Erythroblast (primary cell): ENCODE results near the gene SCNN1B.

Source experiments
- GATA1 ChIP-seq: IDR thresholded peaks from 2 replicates; pipeline ENCODE4 v1.6.1; 2011; ENCODE audit warnings: low read depth, mild to moderate bottlenecking, control low read depth, low read length, moderate library complexity
- POLR2A ChIP-seq: IDR thresholded peaks from 2 replicates; pipeline ENCODE4 v1.6.1; 2011; ENCODE audit warnings: mild to moderate bottlenecking, low read length

DNA sequence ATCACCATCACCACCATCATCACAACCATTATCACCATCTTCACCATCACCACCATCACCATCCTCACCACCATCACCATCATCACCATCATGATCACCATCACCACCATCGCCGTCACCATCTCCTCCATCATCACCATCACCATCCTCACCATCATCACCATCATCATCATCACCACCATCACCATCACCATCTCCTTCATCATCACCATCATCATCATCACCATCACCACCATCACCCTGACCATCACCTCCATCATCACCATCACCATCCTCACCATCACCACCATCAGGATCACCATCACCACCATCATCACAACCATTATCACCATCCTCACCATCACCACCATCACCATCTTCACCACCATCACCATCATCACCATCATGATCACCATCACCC, 14.1 kb downstream of the SCNN1B start:
- TF ChIP-seq POLR2A (no peak), GATA1 (no peak)
